Activated CD4-positive, alpha-beta T cell treated with anti-CD3 and anti-CD28 coated beads for 4 hours (primary cell): Measurements from ENCODE around the gene ZYX.

ENCODE experiments used
- DNase-seq, 2 donors: peaks; one replicate each; pipeline ENCODE4 v3.0.0-alpha.2; 2020

The ZYX gene

GRCh38 chr7:143426479-143427142, 45.5 kb downstream of the ZYX start:
- no peak for DNase-seq

GRCh38 chr7:143429770-143430698, 48.9 kb downstream of the ZYX start:
- DNase-seq, result no peak

DNA sequence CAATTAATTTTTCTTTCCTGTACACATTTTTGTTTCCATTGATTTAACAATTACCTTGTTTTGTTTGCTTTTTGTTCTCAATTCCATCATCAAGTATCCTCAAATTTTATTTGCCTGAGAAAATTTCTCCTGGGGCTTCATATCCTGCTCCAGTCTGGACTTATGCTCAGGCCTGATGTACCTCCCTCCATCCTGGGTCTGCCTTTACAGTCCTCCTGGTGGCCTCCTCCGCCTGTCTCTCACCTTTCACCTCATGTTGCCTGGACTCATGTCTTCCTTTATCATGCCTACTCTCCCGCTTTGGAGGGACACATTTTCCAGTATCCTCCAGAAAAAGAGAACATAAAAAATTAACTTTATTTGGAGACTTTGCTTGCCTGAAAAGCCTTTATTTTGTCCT, 50.0 kb downstream of the ZYX start:
- no peak for DNase-seq

DNA sequence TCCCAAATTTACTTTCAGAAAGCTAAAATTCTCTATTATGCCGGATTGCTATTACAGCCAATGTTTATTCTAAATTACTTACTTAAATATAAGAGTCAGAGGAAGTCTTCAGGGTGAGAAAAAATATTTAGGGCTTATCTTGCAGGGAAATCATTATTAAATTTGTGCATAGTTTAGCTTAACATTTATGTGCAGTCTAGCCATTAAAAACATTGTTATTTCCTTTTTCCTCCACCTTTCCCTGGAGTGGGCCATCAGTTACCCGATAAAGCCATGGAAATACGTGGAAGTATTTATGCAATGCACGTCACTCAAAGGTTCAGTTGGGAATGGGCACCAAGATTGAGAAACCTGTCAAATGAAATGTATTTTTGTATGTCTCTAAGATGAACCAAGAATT, 52.6 kb downstream of the ZYX start:
- DNase-seq, result no peak

- DNase-seq, result no peak
Observed at GRCh38 chr7:143434660-143435059, 53.5 kb downstream of the ZYX start.

DNA sequence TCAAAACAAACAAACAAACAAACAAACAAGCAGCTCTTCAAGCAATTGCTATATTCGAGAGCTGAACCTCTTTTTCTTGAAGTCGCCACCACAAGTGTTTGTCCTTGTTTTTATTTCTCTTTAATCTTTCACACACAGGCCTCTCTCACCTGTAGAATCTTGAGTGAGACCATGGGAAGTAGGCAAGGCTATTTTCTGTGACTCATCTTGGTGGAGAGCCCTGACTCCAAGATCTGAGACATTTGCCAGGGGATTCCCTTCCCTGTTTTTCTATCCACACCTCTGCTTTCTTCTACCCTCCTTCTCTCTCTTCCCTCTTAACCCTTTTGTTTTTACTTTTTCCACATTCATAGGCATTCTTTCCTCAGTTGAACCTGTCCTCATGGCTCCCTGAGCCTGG, 54.1 kb downstream of the ZYX start:
- no peak for DNase-seq

DNA sequence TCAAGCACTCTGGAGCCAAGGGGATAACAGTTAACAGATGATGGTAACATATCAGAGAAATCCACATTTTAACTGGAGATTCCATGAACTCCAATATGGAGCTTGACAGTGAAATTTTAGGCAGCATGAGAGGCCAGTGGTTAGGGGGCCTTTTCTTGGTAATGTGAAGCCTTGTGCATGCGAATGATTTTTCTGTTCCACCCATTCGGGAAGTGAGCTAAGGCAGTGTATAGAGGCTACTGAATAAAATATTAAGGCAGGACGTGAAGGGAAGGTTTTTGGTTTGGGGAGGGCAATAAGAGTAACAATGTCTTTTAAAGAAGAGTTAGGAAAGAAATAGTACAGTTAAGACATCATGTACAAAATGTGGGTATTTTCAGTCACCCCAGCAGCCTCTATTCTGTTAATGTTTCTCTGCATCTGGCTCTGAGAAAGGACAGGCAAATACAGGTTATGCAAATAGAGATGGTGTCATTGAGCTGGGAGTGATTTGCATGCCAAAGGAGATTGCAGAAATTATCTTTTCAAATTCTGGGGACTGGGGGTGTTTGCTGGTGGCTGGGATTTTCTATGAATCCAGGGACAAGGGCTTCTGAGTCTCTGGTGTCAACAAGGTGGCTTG, 55.3 kb downstream of the ZYX start:
- no peak for DNase-seq

- DNase-seq, result no peak
Observed at GRCh38 chr7:143437578-143437977, 56.4 kb downstream of the ZYX start.

DNA sequence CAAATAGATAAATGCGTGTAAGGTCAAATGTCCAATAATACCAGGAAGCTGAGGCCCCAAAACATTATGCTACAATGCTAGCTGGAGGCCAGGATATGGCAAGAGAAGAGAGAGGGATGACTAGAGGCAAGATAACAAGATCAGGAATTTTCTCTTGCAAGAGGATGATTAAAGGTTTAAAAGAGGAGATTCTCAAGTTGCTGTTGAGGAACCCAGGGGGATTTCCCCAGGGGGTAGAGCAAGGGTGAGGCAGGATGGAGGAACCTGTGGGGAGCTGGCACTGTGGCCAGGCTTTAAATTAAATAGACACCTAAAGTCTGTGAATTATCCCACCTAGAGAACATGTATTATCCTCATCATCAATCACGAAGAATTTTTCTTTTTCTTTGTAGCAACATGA, 58.7 kb downstream of the ZYX start:
- DNase-seq, result no peak
